Erythroblast (primary cell): ENCODE data around the gene IGSF8.

Experiments used
- GATA1 ChIP-seq: IDR thresholded peaks from 2 replicates; pipeline ENCODE4 v1.6.1; 2011; ENCODE audit warnings: low read depth, mild to moderate bottlenecking, control low read depth, low read length, moderate library complexity
- POLR2A ChIP-seq: IDR thresholded peaks from 2 replicates; pipeline ENCODE4 v1.6.1; 2011; ENCODE audit warnings: mild to moderate bottlenecking, low read length

GRCh38 chr1:160129046-160129445, 30.6 kb upstream of the IGSF8 start:
- TF ChIP-seq POLR2A (no peak), GATA1 (no peak)
